Left ventricle myocardium inferior (tissue), 1 donor: ENCODE data around the gene KRTAP13-4. TPM values are rescaled to one million over a fixed set of nuclear protein-coding genes. Genes with fewer than 3 reads are reported as not detected.
A peak's percentile ranks its signal among the peaks of the same experiment; 100 is the strongest.

Experiments
- DNase-seq: peaks from one replicate; pipeline ENCODE4 v3.0.0-alpha.2; 2020
- H3K27ac ChIP-seq: fragments of 200-600 bp; replicated peaks from 2 replicates; pipeline ENCODE4 v1.8.0; 2021
- H3K27me3 ChIP-seq: fragments of 200-600 bp; 2 replicates; pipeline ENCODE4 v1.8.0; 2021; ENCODE audit warnings: low read depth
- H3K36me3 ChIP-seq: fragments of 200-600 bp; 2 replicates; pipeline ENCODE4 v1.8.0; 2021
- H3K4me1 ChIP-seq: fragments of 200-600 bp; 2 replicates; pipeline ENCODE4 v1.8.0; 2021
- H3K4me3 ChIP-seq: fragments of 200-600 bp; 2 replicates; pipeline ENCODE4 v1.8.0; 2021; ENCODE audit warnings: mild to moderate bottlenecking, moderate library complexity
- H3K9me3 ChIP-seq: fragments of 200-600 bp; replicated peaks from 2 replicates; pipeline ENCODE4 v1.8.0; 2021
- intact Hi-C: fragments of 100-400 bp; cut with micrococcal nuclease; formaldehyde crosslinking; loops from one replicate; pipeline ENCODE4 v1.11.0; 2022
- long read RNA-seq: library from polyadenylated mRNA; unstranded; transcript quantifications from one replicate; pipeline ENCODE4 v2.0.0, GENCODE V29; 2021
- total RNA-seq: library from RNA; stranded (reverse); fragmentation: NEBNext Ultra II Directional; extraction: Animal tissue kit (Norgen Biotek cat#: 25700); gene quantifications from one replicate; pipeline ENCODE4 v1.2.1, GENCODE V29; 2021
- TF ChIP-seq, protein P1 (sequence below): fragments of 200-600 bp; IDR thresholded peaks from 2 replicates; pipeline ENCODE4 v1.8.0; 2021; ENCODE audit warnings: antibody characterized with exemption, mild to moderate bottlenecking, borderline replicate concordance
- donor health status: DM: no; HTN: yes; CAD: no; lungs with severe emphysema.

The KRTAP13-4 gene, protein sequence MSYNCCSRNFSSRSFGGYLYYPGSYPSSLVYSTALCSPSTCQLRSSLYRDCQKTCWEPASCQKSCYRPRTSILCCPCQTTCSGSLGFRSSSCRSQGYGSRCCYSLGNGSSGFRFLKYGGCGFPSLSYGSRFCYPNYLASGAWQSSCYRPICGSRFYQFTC
- not detected for total RNA-seq
- long read RNA-seq, result 0 reads

DNA sequence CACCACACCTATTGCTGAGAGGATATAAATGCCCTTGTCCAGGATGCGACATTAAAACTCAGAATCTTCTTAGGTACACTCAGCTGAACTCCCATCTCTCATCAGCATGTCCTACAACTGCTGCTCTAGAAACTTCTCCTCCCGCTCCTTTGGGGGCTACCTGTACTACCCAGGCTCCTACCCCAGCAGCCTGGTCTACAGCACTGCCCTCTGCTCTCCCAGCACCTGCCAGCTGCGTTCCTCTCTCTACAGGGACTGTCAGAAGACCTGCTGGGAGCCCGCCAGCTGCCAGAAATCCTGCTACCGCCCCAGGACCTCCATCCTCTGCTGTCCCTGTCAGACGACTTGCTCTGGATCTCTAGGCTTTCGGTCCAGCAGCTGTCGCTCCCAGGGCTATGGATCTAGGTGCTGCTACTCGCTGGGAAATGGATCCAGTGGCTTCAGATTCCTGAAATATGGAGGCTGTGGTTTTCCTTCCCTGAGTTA lies at the start of gene KRTAP13-4:
TSS of gene KRTAP13-4 (plus strand) at position 51 of the 486 bp plus-strand sequence. CDS start at position 107, 56 bp downstream.
- intact Hi-C loops, result no loop called here
- no peak within 1 kb of the TSS for H3K27ac ChIP-seq
- no peaks in the 10 kb centered on the region for H3K4me1 ChIP-seq
- H3K9me3 ChIP-seq, result no peaks in the 10 kb centered on the region
- TF ChIP-seq, protein P1, sequence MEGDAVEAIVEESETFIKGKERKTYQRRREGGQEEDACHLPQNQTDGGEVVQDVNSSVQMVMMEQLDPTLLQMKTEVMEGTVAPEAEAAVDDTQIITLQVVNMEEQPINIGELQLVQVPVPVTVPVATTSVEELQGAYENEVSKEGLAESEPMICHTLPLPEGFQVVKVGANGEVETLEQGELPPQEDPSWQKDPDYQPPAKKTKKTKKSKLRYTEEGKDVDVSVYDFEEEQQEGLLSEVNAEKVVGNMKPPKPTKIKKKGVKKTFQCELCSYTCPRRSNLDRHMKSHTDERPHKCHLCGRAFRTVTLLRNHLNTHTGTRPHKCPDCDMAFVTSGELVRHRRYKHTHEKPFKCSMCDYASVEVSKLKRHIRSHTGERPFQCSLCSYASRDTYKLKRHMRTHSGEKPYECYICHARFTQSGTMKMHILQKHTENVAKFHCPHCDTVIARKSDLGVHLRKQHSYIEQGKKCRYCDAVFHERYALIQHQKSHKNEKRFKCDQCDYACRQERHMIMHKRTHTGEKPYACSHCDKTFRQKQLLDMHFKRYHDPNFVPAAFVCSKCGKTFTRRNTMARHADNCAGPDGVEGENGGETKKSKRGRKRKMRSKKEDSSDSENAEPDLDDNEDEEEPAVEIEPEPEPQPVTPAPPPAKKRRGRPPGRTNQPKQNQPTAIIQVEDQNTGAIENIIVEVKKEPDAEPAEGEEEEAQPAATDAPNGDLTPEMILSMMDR, result no peak
- DNase-seq, result no peak
- no peaks in the 10 kb centered on the region for H3K36me3 ChIP-seq
- no peak within 1 kb of the TSS for H3K4me3 ChIP-seq
- no peaks in the 10 kb centered on the region for H3K27me3 ChIP-seq

DNA sequence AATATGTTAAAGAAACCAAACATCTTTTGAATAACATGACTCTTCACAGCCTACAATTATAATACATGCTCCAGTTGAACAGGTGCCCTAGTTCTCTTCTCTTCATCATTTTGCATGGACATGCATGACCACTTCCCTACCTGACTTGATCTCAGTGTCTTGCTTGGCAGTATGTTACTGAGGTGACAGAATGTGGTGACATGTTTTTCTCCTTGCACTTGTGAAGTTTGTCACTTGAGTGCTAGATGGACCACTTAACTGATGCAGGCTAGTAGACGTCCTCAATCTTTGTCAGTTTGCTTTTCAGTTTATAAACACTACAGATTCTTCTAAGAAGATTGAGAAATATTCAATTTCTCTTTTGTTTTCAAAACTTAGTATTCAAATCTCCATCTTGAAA lies 47.8 kb upstream of the KRTAP13-4 start:
- Histone ChIP-seq H3K9me3 (no peaks in the 10 kb centered on the region), H3K27me3 (no peaks in the 10 kb centered on the region), H3K4me1 (no peaks in the 10 kb centered on the region), H3K27ac (no peak overlapping the region), H3K36me3 (no peaks in the 10 kb centered on the region), H3K4me3 (no peak overlapping the region)
- TF ChIP-seq, protein P1, result no peak
- intact Hi-C loops, result no loop called here
- no peak for DNase-seq

DNA sequence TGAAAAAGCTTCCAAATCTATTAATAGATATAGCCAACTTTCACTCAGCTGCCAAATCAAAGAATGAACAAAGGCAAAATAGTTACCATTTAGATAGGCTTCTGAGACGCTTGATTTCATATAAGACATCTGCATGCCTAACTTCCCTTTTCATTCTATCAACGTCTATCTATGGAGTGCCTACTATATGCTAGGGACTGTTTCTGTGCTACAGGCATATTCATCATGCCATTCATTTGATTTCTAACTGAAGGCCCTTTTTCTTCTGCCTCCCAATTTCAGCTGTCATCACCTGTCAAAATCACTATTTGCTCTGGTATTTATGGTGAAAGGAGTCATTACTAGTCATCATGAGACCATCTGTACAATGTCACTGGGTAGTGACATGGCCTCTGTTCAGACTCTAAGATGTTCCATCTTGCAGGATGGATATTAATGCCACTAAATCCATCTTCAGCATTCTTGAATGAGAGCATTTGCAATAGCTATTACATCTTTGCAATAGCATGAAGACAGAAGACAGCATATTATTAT lies 38.5 kb upstream of the KRTAP13-4 start:
- no peaks in the 10 kb centered on the region for H3K4me1 ChIP-seq
- peaks cover 22% of the 10 kb centered on the region for H3K9me3 ChIP-seq
- no peak overlapping the region for H3K27ac ChIP-seq
- no peak for DNase-seq
- intact Hi-C loops, result no loop called here
- no peaks in the 10 kb centered on the region for H3K36me3 ChIP-seq
- H3K27me3 ChIP-seq, result no peaks in the 10 kb centered on the region
- TF ChIP-seq, protein P1, result no peak
- no peak overlapping the region for H3K4me3 ChIP-seq

DNA sequence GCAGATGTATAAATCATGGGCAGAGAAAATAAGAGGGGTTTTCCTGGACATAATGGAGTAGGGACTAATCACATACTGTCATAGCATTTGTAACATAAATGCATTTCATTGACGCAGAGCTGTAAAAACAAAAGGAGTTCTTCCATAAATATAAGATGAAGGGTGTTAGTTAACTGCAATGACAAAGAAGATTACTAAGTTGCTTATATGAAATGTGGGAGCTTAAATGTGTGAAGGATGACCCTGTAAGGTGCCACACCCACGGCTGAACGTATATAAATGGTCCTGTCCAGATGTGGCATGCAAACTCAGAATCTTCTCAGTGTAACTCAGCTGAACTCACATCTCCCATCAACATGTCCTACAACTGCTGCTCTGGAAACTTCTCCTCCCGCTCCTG lies 34.3 kb upstream of the KRTAP13-4 start, which contains the start of gene KRTAP13-1:
TSS of gene KRTAP13-1 (plus strand) at position 301 of the 400 bp plus-strand sequence. CDS start at position 357, 56 bp downstream.
- intact Hi-C loops, result no loop called here
- no peak within 1 kb of the TSS for H3K27ac ChIP-seq
- H3K9me3 ChIP-seq, result peaks cover 7% of the 10 kb centered on the region
- no peaks in the 10 kb centered on the region for H3K27me3 ChIP-seq
- no peak within 1 kb of the TSS for H3K4me3 ChIP-seq
- TF ChIP-seq, protein P1, result no peak
- no peaks in the 10 kb centered on the region for H3K4me1 ChIP-seq
- DNase-seq, result no peak
- no peaks in the 10 kb centered on the region for H3K36me3 ChIP-seq

DNA sequence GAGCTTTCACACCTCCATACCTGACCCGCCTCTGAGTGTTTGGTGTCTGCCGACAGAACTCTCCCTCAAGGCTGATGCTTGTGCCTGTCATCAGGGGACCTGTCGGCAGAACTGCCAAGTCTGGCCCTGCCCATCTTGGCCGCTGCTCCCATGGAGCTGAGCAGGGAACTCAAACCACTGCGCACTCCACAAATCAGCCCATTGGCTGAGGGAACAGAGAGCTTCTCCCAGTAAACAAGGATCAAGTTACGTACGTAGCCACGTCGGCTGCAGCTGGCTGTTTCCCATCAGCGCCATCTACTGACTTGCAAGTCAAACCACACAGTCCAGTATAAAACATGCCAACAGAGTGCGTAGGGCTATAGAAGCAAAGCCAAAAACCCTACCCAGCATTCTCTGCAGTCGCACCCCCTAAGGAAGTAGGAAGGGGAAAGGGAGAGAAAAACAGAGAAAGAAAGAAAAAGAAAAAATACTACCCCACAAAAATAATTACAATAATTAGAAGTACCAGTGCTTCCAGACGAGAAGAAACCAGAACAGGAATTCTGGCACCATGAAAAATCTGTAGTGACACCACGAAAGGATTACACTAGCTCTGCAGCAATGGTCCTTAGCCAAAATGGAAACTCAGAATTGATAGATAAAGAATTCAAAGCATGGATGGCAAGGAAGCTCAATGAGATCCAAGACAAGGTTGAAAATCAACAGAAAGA lies 21.1 kb upstream of the KRTAP13-4 start:
- Histone ChIP-seq H3K4me1 (no peaks in the 10 kb centered on the region), H3K4me3 (no peak overlapping the region), H3K36me3 (no peaks in the 10 kb centered on the region), H3K27me3 (no peaks in the 10 kb centered on the region), H3K27ac (no peak overlapping the region), H3K9me3 (peaks cover 17% of the 10 kb centered on the region)
- intact Hi-C loops, result no loop called here
- TF ChIP-seq, protein P1, result peak; percentile 47
- no peak for DNase-seq
